ENCODE measurements around the gene PRR5L.

- TF ChIP-seq CTCF (IDR thresholded peaks at IDR 0.05), result no peak
- TF ChIP-seq POLR2A (IDR thresholded peaks at IDR 0.05), result no peak
Measured at GRCh38 chr11:36371590-36371989, 75.5 kb downstream of the PRR5L start.
